Measurements from ENCODE around the gene EFR3B.
A peak's percentile ranks its signal among the peaks of the same experiment; 100 is the strongest.
"Not testable (repeated sequence)": the region's sequence is repeated elsewhere in the genome, so short reads cannot be mapped to it uniquely, and the experiment has no call there.

EFR3B gene, protein sequence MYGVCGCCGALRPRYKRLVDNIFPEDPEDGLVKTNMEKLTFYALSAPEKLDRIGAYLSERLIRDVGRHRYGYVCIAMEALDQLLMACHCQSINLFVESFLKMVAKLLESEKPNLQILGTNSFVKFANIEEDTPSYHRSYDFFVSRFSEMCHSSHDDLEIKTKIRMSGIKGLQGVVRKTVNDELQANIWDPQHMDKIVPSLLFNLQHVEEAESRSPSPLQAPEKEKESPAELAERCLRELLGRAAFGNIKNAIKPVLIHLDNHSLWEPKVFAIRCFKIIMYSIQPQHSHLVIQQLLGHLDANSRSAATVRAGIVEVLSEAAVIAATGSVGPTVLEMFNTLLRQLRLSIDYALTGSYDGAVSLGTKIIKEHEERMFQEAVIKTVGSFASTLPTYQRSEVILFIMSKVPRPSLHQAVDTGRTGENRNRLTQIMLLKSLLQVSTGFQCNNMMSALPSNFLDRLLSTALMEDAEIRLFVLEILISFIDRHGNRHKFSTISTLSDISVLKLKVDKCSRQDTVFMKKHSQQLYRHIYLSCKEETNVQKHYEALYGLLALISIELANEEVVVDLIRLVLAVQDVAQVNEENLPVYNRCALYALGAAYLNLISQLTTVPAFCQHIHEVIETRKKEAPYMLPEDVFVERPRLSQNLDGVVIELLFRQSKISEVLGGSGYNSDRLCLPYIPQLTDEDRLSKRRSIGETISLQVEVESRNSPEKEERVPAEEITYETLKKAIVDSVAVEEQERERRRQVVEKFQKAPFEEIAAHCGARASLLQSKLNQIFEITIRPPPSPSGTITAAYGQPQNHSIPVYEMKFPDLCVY

DNA sequence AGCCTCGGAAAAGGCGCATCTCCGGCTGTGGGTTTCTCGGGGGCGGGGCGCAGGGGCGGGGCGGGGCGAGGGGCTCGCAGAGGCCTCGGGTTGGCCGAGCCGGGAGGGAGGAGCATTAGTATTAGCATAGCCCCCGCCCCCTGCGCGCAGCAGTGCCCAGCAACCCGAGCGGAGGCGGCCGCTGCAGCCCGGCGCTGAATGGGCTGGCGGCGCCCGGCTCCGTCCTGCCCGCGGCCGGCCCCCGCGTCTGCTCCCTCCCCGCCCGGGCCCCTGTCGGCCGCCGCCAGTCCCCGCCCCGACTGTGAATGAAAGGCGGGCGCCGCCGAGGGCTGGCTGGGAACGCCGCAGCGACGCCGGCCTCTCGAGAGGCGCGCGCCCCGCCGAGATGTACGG is at the start of gene EFR3B:
Gene EFR3B, plus strand, starts transcription at position 149 of the 393 bp plus-strand sequence. Its CDS starts 237 bp downstream, at position 386.
- Mint-ChIP-seq H3K4me3 (peak within 1 kb of the TSS; percentile 80), H3K36me3 (ENCODE audit: low read depth) (no peaks in the 10 kb centered on the region), H3K9me3 (no peaks in the 10 kb centered on the region), H3K27ac (peak within 1 kb of the TSS; percentile 16), H3K4me1 (ENCODE audit: low read depth) (peaks cover 33% of the 10 kb centered on the region), H3K27me3 (peaks cover 80% of the 10 kb centered on the region)
- intact Hi-C loops (cut with micrococcal nuclease) = loop anchor here (2.0 kb wide), 1 partner anchor 71 kb away; the partner anchor contains the start of gene DNAJC27

GRCh38 chr2:24993406-24994145 is 48.3 kb upstream of the EFR3B start:
- H3K27me3 Mint-ChIP-seq = peaks cover 7% of the 10 kb centered on the region
- intact Hi-C loops (cut with micrococcal nuclease) = no loop called here
- no peak overlapping the region for H3K27ac Mint-ChIP-seq
- H3K36me3 Mint-ChIP-seq (ENCODE audit: low read depth) = no peaks in the 10 kb centered on the region
- no peaks in the 10 kb centered on the region for H3K9me3 Mint-ChIP-seq
- H3K4me3 Mint-ChIP-seq = no peak overlapping the region
- H3K4me1 Mint-ChIP-seq (ENCODE audit: low read depth) = peaks cover 6% of the 10 kb centered on the region

DNA sequence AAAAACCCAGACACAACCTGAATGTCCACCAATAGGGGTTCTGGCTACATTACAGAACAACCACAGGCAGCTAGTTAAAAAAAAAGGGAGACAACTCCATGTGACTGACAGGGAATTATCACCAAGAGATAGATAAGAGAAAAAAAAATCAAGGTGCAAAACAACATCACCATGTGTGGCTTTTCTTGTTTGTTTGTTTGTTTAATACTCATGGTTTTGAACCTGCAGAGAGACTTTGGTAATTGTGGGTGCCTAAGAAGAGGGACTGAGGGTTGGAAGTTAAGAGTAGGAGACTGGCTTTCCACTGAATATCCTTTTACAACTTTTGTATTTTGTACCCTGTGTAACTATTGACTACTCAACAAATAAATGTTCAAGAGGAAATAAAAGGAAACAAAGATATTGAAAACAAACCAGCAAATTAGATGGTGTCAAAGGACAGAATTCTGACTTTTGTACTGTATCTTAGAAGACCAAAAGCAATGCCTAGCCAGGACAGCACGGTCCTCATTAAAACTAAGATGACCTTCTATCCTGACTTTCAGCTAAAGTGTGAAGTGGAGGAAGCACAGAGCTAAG is 47.6 kb upstream of the EFR3B start:
- H3K36me3 Mint-ChIP-seq (ENCODE audit: low read depth) = no peaks in the 10 kb centered on the region

GRCh38 chr2:24999097-24999496 is 42.8 kb upstream of the EFR3B start:
- H3K27me3 Mint-ChIP-seq; intact Hi-C loops (cut with micrococcal nuclease); H3K36me3 Mint-ChIP-seq (ENCODE audit: low read depth); H3K9me3 Mint-ChIP-seq; H3K4me1 Mint-ChIP-seq (ENCODE audit: low read depth); H3K4me3 Mint-ChIP-seq; H3K27ac Mint-ChIP-seq: not testable (repeated sequence)

More for the DNA sequence above, 47.6 kb upstream of the EFR3B start:
- no peak overlapping the region for H3K4me3 Mint-ChIP-seq
- H3K4me1 Mint-ChIP-seq (ENCODE audit: low read depth) = peaks cover 6% of the 10 kb centered on the region
- no peaks in the 10 kb centered on the region for H3K9me3 Mint-ChIP-seq
- intact Hi-C loops (cut with micrococcal nuclease) = no loop called here
- peaks cover 7% of the 10 kb centered on the region for H3K27me3 Mint-ChIP-seq
- H3K27ac Mint-ChIP-seq = no peak overlapping the region

- Mint-ChIP-seq H3K27me3 (no peaks in the 10 kb centered on the region), H3K27ac (no peak overlapping the region), H3K36me3 (ENCODE audit: low read depth) (no peaks in the 10 kb centered on the region), H3K4me1 (ENCODE audit: low read depth) (peaks cover 6% of the 10 kb centered on the region), H3K9me3 (no peaks in the 10 kb centered on the region), H3K4me3 (no peak overlapping the region)
- intact Hi-C loops (cut with micrococcal nuclease) = no loop called here
These were observed 41.8 kb upstream of the EFR3B start for GRCh38 chr2:25000036-25000435.

- no peak overlapping the region for H3K4me3 Mint-ChIP-seq
- H3K27me3 Mint-ChIP-seq = no peaks in the 10 kb centered on the region
- intact Hi-C loops (cut with micrococcal nuclease) = no loop called here
- peaks cover 6% of the 10 kb centered on the region for H3K4me1 Mint-ChIP-seq (ENCODE audit: low read depth)
- no peaks in the 10 kb centered on the region for H3K9me3 Mint-ChIP-seq
- no peaks in the 10 kb centered on the region for H3K36me3 Mint-ChIP-seq (ENCODE audit: low read depth)
- H3K27ac Mint-ChIP-seq = no peak overlapping the region
These were observed 41.2 kb upstream of the EFR3B start for GRCh38 chr2:25000503-25001324.

DNA sequence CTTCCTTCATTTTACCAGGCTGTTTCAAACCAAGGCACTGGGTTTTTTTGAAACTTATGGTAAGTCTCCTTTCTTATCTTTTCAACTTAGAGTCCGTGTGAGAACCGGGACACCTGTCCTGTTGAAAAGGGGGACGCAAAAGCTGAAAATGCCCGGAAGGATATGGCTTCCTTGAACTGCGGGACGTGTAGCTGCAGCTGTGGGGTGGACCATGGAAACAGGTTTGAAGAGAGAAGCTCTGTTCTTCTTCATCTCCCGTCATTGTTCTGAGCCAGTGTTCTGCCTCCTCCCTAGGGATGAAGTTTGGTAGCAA is 40.6 kb upstream of the EFR3B start:
- H3K9me3 Mint-ChIP-seq = no peaks in the 10 kb centered on the region
- no peak overlapping the region for H3K4me3 Mint-ChIP-seq
- H3K36me3 Mint-ChIP-seq (ENCODE audit: low read depth) = no peaks in the 10 kb centered on the region
- H3K27ac Mint-ChIP-seq = no peak overlapping the region
- peaks cover 6% of the 10 kb centered on the region for H3K4me1 Mint-ChIP-seq (ENCODE audit: low read depth)
- H3K27me3 Mint-ChIP-seq = peaks cover 2% of the 10 kb centered on the region
- intact Hi-C loops (cut with micrococcal nuclease) = no loop called here

DNA sequence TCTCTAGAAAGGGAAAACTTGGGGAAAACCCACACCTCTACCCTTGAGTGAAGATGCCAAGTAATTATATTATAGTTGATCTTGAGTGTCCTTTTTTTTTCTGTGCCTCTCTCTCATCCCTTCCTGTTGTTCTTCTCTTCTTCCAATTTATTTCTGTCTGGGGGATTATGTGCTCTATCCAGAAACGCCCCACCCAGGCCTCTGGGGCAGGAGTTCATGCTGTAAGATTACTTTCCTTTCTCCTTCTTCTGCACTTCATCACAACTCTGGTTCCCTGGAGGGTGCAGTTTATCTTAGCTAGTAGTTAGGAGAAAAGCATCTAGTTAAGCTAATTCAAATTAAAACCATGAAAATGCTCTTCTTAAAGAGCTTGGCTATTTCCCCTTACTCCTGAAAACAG is 39.8 kb upstream of the EFR3B start:
- intact Hi-C loops (cut with micrococcal nuclease) = no loop called here
- H3K4me1 Mint-ChIP-seq (ENCODE audit: low read depth) = peaks cover 1% of the 10 kb centered on the region
- peaks cover 2% of the 10 kb centered on the region for H3K27me3 Mint-ChIP-seq

GRCh38 chr2:25009954-25010353 is 31.9 kb upstream of the EFR3B start:
- Mint-ChIP-seq H3K27ac (no peak overlapping the region), H3K36me3 (ENCODE audit: low read depth) (no peaks in the 10 kb centered on the region), H3K4me3 (no peak overlapping the region), H3K27me3 (peaks cover 2% of the 10 kb centered on the region), H3K4me1 (ENCODE audit: low read depth) (peaks cover 8% of the 10 kb centered on the region), H3K9me3 (no peaks in the 10 kb centered on the region)
- intact Hi-C loops (cut with micrococcal nuclease) = no loop called here

More for the DNA sequence above, 39.8 kb upstream of the EFR3B start:
- Mint-ChIP-seq H3K36me3 (ENCODE audit: low read depth) (no peaks in the 10 kb centered on the region), H3K4me3 (no peak overlapping the region), H3K9me3 (no peaks in the 10 kb centered on the region), H3K27ac (no peak overlapping the region)

- H3K36me3 Mint-ChIP-seq (ENCODE audit: low read depth); H3K4me1 Mint-ChIP-seq (ENCODE audit: low read depth); intact Hi-C loops (cut with micrococcal nuclease); H3K4me3 Mint-ChIP-seq; H3K9me3 Mint-ChIP-seq; H3K27ac Mint-ChIP-seq; H3K27me3 Mint-ChIP-seq: not testable (repeated sequence)
These were observed 30.5 kb upstream of the EFR3B start for GRCh38 chr2:25011342-25011741.

DNA sequence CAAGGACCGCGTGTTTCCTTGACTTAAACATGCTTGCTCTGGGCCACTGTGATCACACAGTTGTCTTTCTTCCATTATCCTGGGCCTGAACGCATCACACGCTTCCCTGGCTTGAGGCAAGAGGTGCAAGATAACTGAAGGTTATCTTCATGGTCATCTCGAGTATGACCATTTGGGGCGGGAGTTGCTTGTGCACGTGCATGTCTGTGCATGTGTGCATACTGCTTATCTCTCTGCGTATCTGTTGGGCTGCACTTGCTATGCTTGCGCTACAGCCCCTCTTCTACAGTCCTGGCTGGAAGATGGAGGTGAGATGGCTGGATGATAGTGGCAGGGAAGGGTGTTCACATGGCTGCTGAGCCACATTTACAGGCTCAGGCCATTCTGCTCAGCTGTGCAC is 27.2 kb upstream of the EFR3B start:
- H3K4me1 Mint-ChIP-seq (ENCODE audit: low read depth) = peaks cover 7% of the 10 kb centered on the region
- no peak overlapping the region for H3K27ac Mint-ChIP-seq
- H3K27me3 Mint-ChIP-seq = peaks cover 6% of the 10 kb centered on the region
- H3K9me3 Mint-ChIP-seq = no peaks in the 10 kb centered on the region
- no peak overlapping the region for H3K4me3 Mint-ChIP-seq
- intact Hi-C loops (cut with micrococcal nuclease) = no loop called here
- H3K36me3 Mint-ChIP-seq (ENCODE audit: low read depth) = no peaks in the 10 kb centered on the region

DNA sequence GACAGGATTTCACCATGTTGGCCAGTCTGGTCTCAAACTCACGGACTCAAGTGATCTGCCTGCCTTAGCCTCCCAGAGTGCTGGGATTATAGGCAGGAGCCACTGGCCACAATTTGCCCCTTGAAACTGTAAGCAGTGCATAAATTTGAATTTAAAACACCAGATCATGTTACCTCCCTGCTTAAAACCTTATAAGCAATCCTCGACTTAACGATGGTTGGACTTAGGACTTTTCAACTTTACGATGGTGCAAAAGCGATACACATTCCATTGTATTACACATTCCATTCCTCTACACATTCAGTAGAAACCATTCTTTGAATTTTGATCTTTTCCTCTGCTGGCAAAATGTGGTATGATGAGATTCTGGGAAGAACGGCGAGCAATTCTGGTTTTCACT is 23.2 kb upstream of the EFR3B start:
- Mint-ChIP-seq H3K4me3 (no peak overlapping the region), H3K9me3 (no peaks in the 10 kb centered on the region), H3K36me3 (ENCODE audit: low read depth) (no peaks in the 10 kb centered on the region), H3K27ac (no peak overlapping the region), H3K4me1 (ENCODE audit: low read depth) (peaks cover 11% of the 10 kb centered on the region), H3K27me3 (peaks cover 18% of the 10 kb centered on the region)
- intact Hi-C loops (cut with micrococcal nuclease) = no loop called here

GRCh38 chr2:25021791-25022362 is 20.0 kb upstream of the EFR3B start:
- intact Hi-C loops (cut with micrococcal nuclease) = no loop called here
- Mint-ChIP-seq H3K9me3 (no peaks in the 10 kb centered on the region), H3K36me3 (ENCODE audit: low read depth) (no peaks in the 10 kb centered on the region), H3K4me1 (ENCODE audit: low read depth) (peaks cover 11% of the 10 kb centered on the region), H3K4me3 (no peak overlapping the region), H3K27me3 (peaks cover 18% of the 10 kb centered on the region), H3K27ac (no peak overlapping the region)
